Measurements from ENCODE around the gene GCNT4.

GRCh38 chr5:75088648-75089047, 36.3 kb upstream of the GCNT4 start:
- TF ChIP-seq, protein P1, sequence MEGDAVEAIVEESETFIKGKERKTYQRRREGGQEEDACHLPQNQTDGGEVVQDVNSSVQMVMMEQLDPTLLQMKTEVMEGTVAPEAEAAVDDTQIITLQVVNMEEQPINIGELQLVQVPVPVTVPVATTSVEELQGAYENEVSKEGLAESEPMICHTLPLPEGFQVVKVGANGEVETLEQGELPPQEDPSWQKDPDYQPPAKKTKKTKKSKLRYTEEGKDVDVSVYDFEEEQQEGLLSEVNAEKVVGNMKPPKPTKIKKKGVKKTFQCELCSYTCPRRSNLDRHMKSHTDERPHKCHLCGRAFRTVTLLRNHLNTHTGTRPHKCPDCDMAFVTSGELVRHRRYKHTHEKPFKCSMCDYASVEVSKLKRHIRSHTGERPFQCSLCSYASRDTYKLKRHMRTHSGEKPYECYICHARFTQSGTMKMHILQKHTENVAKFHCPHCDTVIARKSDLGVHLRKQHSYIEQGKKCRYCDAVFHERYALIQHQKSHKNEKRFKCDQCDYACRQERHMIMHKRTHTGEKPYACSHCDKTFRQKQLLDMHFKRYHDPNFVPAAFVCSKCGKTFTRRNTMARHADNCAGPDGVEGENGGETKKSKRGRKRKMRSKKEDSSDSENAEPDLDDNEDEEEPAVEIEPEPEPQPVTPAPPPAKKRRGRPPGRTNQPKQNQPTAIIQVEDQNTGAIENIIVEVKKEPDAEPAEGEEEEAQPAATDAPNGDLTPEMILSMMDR (IDR thresholded peaks at IDR 0.05; ENCODE audit: insufficient read depth, low read depth, low read length), result no peak
- TF ChIP-seq EZH2 (IDR thresholded peaks at IDR 0.05; ENCODE audit: insufficient read depth, low read length), result no peak

Data from astrocyte (in vitro differentiated cells and primary cell).